ENCODE results near the gene C11orf24. TPM values are rescaled to one million over a fixed set of nuclear protein-coding genes. Genes with fewer than 3 reads are reported as not detected.

The C11orf24 gene
- total and polyA plus RNA-seq, 9 donors, result 14.7 to 47.3 (median 31.8) TPM

- Histone ChIP-seq H3K36me3 (no peaks in the 10 kb centered on the region), H3K4me1 (ENCODE audit: insufficient read depth) (peaks cover 9% of the 10 kb centered on the region), H3K27me3 (no peaks in the 10 kb centered on the region), H3K4me3 (no peak overlapping the region), H3K9me3 (no peaks in the 10 kb centered on the region), H3K27ac (no peak overlapping the region)
- no peak for DNase-seq
- WGBS, 3 donors, result 68 to 83% (median 76%) methylated on average over 6 of the region's 6 CpGs
- no peak for TF ChIP-seq EP300 (IDR thresholded peaks at IDR 0.05)
- TF ChIP-seq, protein P1, sequence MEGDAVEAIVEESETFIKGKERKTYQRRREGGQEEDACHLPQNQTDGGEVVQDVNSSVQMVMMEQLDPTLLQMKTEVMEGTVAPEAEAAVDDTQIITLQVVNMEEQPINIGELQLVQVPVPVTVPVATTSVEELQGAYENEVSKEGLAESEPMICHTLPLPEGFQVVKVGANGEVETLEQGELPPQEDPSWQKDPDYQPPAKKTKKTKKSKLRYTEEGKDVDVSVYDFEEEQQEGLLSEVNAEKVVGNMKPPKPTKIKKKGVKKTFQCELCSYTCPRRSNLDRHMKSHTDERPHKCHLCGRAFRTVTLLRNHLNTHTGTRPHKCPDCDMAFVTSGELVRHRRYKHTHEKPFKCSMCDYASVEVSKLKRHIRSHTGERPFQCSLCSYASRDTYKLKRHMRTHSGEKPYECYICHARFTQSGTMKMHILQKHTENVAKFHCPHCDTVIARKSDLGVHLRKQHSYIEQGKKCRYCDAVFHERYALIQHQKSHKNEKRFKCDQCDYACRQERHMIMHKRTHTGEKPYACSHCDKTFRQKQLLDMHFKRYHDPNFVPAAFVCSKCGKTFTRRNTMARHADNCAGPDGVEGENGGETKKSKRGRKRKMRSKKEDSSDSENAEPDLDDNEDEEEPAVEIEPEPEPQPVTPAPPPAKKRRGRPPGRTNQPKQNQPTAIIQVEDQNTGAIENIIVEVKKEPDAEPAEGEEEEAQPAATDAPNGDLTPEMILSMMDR (IDR thresholded peaks at IDR 0.05), result no peak
- no peak for TF ChIP-seq POLR2A (IDR thresholded peaks at IDR 0.05)
- intact Hi-C loops (cut with DNase I), result loop anchor here in 1 of 4 donors (10.0 kb wide), 1 partner anchor 229 kb away; no protein-coding TSS in a partner anchor
Measured at GRCh38 chr11:68215524-68216170, 56.1 kb downstream of the C11orf24 start.

- Histone ChIP-seq H3K4me1 (ENCODE audit: insufficient read depth) (peaks cover 10% of the 10 kb centered on the region), H3K4me3 (no peak overlapping the region), H3K27me3 (no peaks in the 10 kb centered on the region), H3K27ac (no peak overlapping the region), H3K9me3 (no peaks in the 10 kb centered on the region), H3K36me3 (no peaks in the 10 kb centered on the region)
- peak in 3 of 5 donors; percentile 29 to 38 (median 30) for DNase-seq
- WGBS, 3 donors, result 21 to 46% (median 43%) methylated on average over 15 of the region's 15 CpGs
- intact Hi-C loops (cut with DNase I), result loop anchor here in 1 of 4 donors (10.0 kb wide), 1 partner anchor 230 kb away; no protein-coding TSS in a partner anchor
- TF ChIP-seq POLR2A (IDR thresholded peaks at IDR 0.05), result no peak
- TF ChIP-seq, protein P1 (IDR thresholded peaks at IDR 0.05), result no peak
- TF ChIP-seq EP300 (IDR thresholded peaks at IDR 0.05), result no peak
Measured at GRCh38 chr11:68215087-68215445, 56.7 kb downstream of the C11orf24 start.

GRCh38 chr11:68214173-68215086 is 57.3 kb downstream of the C11orf24 start:
- Histone ChIP-seq H3K9me3 (no peaks in the 10 kb centered on the region), H3K4me1 (ENCODE audit: insufficient read depth) (peaks cover 14% of the 10 kb centered on the region), H3K27me3 (no peaks in the 10 kb centered on the region), H3K27ac (peak overlapping the region; percentile 96 to 100), H3K36me3 (no peaks in the 10 kb centered on the region), H3K4me3 (peak overlapping the region; percentile 75)
- peak in 4 of 5 donors; percentile 37 to 64 (median 61) for DNase-seq
- no peak for TF ChIP-seq EP300 (IDR thresholded peaks at IDR 0.05)
- no peak for TF ChIP-seq POLR2A (IDR thresholded peaks at IDR 0.05)
- TF ChIP-seq, protein P1 (IDR thresholded peaks at IDR 0.05), result no peak
- 11 to 27% (median 15%) methylated on average over 28 to 58 of the region's 58 CpGs for WGBS, 3 donors
- intact Hi-C loops (cut with DNase I), result loop anchor here in 3 of 4 donors (5.0 to 10.0 kb wide), 2 partner anchors 83 to 230 kb away; no protein-coding TSS in a partner anchor

- Histone ChIP-seq H3K27ac (peak overlapping the region; percentile 96 to 100), H3K4me1 (ENCODE audit: insufficient read depth) (peaks cover 16% of the 10 kb centered on the region), H3K27me3 (no peaks in the 10 kb centered on the region), H3K36me3 (no peaks in the 10 kb centered on the region), H3K4me3 (peak overlapping the region; percentile 75), H3K9me3 (no peaks in the 10 kb centered on the region)
- TF ChIP-seq POLR2A (IDR thresholded peaks at IDR 0.05) (peak; percentile 73), EP300 (IDR thresholded peaks at IDR 0.05) (no peak)
- TF ChIP-seq, protein P1 (IDR thresholded peaks at IDR 0.05), result peak in 2 of 3 donors; percentile 38 to 62
- DNase-seq, result peak; percentile 90 to 94 (median 91)
- intact Hi-C loops (cut with DNase I), result loop anchor here in 3 of 4 donors (5.0 to 10.0 kb wide), 2 partner anchors 84 to 231 kb away; no protein-coding TSS in a partner anchor
- 0% methylated on average over 2 to 90 of the region's 90 CpGs for WGBS, 3 donors
Measured at GRCh38 chr11:68213555-68214172, 58.1 kb downstream of the C11orf24 start.
